Muscle of back (tissue), 11 donors: Measurements from ENCODE around the gene MGAT5B. TPM values are rescaled to one million over a fixed set of nuclear protein-coding genes. Genes with fewer than 3 reads are reported as not detected.

Source experiments
- DNase-seq, 3 donors: peaks; one replicate each; pipeline versions ENCODE4 v3.0.0 to v3.0.0-alpha.2; 2013
- polyA plus RNA-seq, 10 donors: library from polyadenylated mRNA; unstranded; fragments of 120-200 nt; gene quantifications; one replicate each; pipeline ENCODE4 v1.2.1, GENCODE V29; 2013; ENCODE audit not compliant: insufficient read length in 10 of 10

MGAT5B gene
- polyA plus RNA-seq, 10 donors = 0.27 to 1.1 (median 0.70) TPM

- no peak for DNase-seq
These were observed 11.5 kb downstream of the MGAT5B start for GRCh38 chr17:76879691-76880090.

GRCh38 chr17:76880268-76880667 lies 12.1 kb downstream of the MGAT5B start:
- no peak for DNase-seq

- DNase-seq = no peak
These were observed 12.8 kb downstream of the MGAT5B start for GRCh38 chr17:76880971-76881370.

GRCh38 chr17:76881408-76881807 lies 13.2 kb downstream of the MGAT5B start:
- DNase-seq = no peak

GRCh38 chr17:76881966-76882365 lies 13.8 kb downstream of the MGAT5B start:
- no peak for DNase-seq

- no peak for DNase-seq
These were observed 15.7 kb downstream of the MGAT5B start for GRCh38 chr17:76883744-76884525.

GRCh38 chr17:76884995-76885893 lies 17.0 kb downstream of the MGAT5B start:
- no peak for DNase-seq

GRCh38 chr17:76885894-76886290 lies 17.7 kb downstream of the MGAT5B start:
- no peak for DNase-seq

GRCh38 chr17:76886395-76886794 lies 18.2 kb downstream of the MGAT5B start:
- DNase-seq = no peak

- DNase-seq = no peak
These were observed 19.6 kb downstream of the MGAT5B start for GRCh38 chr17:76887802-76888201.

GRCh38 chr17:76888661-76889060 lies 20.5 kb downstream of the MGAT5B start:
- no peak for DNase-seq

GRCh38 chr17:76889323-76889722 lies 21.1 kb downstream of the MGAT5B start:
- no peak for DNase-seq

- no peak for DNase-seq
These were observed 24.1 kb downstream of the MGAT5B start for GRCh38 chr17:76892329-76892728.

GRCh38 chr17:76893623-76894334 lies 25.6 kb downstream of the MGAT5B start:
- DNase-seq = no peak

GRCh38 chr17:76894842-76895241 lies 26.6 kb downstream of the MGAT5B start:
- no peak for DNase-seq

- no peak for DNase-seq
These were observed 28.8 kb downstream of the MGAT5B start for GRCh38 chr17:76897023-76897422.

GRCh38 chr17:76899414-76899813 lies 31.2 kb downstream of the MGAT5B start:
- DNase-seq = no peak

- DNase-seq = no peak
These were observed 32.5 kb downstream of the MGAT5B start for GRCh38 chr17:76900723-76901122.

- DNase-seq = no peak
These were observed 33.5 kb downstream of the MGAT5B start for GRCh38 chr17:76901542-76902197.

GRCh38 chr17:76902476-76902875 lies 34.3 kb downstream of the MGAT5B start:
- DNase-seq = no peak

- no peak for DNase-seq
These were observed 35.4 kb downstream of the MGAT5B start for GRCh38 chr17:76903631-76904030.

GRCh38 chr17:76904116-76904515 lies 35.9 kb downstream of the MGAT5B start:
- DNase-seq = no peak
